ENCODE data around the gene RBBP8NL. TPM values are rescaled to one million over a fixed set of nuclear protein-coding genes. Genes with fewer than 3 reads are reported as not detected.
A peak's percentile ranks its signal among the peaks of the same experiment; 100 is the strongest.

RBBP8NL gene
- total and polyA plus RNA-seq, 5 donors from 2014 or later = not detected

DNA sequence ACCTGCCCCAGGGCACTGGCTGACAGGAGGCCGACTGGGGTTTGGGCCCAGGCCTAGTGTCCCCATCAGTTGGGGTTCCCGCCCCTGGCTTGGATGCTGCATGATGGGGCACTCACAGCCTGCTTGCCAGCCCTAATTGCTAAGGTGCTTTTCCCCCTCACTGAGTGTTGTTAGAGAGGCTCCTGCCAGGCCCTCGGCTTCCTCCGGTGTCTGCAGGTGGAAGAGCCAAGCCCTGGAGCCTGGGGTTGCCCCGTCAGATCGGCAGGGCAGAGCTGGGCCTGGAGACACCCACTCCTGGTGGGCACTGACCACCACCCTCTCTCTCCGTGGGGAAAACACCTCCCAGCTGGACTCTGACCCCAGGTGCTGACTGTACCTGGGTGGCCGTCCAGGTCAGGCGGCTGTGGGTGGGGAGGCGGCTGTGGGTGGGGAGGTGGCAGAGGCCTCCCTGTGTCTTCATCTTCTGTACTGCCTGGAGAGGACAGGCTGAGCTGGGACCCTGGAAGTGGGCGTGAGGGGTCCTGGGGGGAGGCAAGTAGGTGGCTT, 14.2 kb downstream of the RBBP8NL start:
- peaks cover 9% of the 10 kb centered on the region for H3K4me1 ChIP-seq (ENCODE audit: control insufficient read depth, insufficient read depth, low read length, poor library complexity, severe bottlenecking)
- no peaks in the 10 kb centered on the region for H3K36me3 ChIP-seq (ENCODE audit: control insufficient read depth, insufficient read depth, low read length)
- DNase-seq (no peak), ATAC-seq (ENCODE audit: low read depth in 2 of 2) (no peak)
- Mint-ChIP-seq H3K36me3 (no peaks in the 10 kb centered on the region), H3K9me3 (no peaks in the 10 kb centered on the region), H3K27ac (no peak overlapping the region), H3K4me1 (peaks cover 0 to 11% (median 0%) of the 10 kb centered on the region in 4 donors), H3K4me3 (no peak overlapping the region), H3K27me3 (no peaks in the 10 kb centered on the region)
- H3K4me3 ChIP-seq (ENCODE audit: low read depth, low read length) = no peak overlapping the region
- no peak overlapping the region for H3K27ac ChIP-seq (ENCODE audit: insufficient read depth, low read length, poor library complexity, severe bottlenecking)
- no peaks in the 10 kb centered on the region for H3K9me3 ChIP-seq (ENCODE audit: control insufficient read depth in 2 of 2, low read length in 2 of 2)
- H3K27me3 ChIP-seq (ENCODE audit: control insufficient read depth, insufficient read depth, low read length) = no peaks in the 10 kb centered on the region

DNA sequence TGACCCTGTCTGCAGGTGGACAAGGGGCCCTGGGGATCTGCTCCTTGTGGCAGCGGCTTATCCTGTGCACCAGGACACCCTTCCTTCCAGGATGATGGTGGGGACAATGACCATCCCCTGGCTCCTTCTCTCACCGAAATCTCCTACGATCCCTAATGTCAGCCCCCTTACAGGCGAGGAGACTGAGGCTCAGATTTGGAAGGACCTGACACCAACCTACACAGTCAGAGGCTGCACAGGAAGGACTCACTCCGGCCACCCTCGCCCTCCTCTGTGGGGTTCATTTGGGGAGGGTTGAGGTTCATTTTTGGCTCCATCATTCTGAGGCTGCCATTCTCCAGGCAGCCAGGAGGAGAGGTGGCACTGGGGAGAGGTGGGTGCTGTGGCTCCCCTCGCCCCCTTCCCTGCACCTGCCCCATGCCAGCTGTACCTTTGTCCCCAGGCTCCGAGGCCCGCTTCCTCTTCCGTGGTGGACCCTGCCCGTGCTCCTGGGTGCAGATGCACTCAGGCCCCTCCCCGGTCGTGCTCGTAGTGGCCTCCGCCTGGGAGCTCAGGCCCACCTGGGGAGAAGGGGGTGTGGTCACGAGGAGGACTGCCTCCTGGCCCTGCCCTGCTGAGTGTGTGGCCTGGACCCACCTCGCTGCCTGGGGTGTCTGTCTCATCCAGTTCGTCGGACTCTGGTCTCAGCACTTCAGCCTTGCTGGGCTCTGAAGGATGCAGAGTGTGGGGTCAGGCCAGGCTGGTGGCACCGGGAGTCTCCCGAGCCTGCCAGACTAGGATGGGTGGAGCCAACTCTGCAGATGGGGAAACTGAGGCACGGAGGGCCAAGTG, 14.9 kb downstream of the RBBP8NL start:
- ATAC-seq (ENCODE audit: low read depth in 2 of 2) (no peak), DNase-seq (no peak)
- no peak overlapping the region for H3K4me3 ChIP-seq (ENCODE audit: low read depth, low read length)
- peaks cover 16% of the 10 kb centered on the region for H3K4me1 ChIP-seq (ENCODE audit: control insufficient read depth, insufficient read depth, low read length, poor library complexity, severe bottlenecking)
- no peaks in the 10 kb centered on the region for H3K36me3 Mint-ChIP-seq
- H3K36me3 ChIP-seq (ENCODE audit: control insufficient read depth, insufficient read depth, low read length) = no peaks in the 10 kb centered on the region
- no peaks in the 10 kb centered on the region for H3K9me3 Mint-ChIP-seq
- H3K27ac ChIP-seq (ENCODE audit: insufficient read depth, low read length, poor library complexity, severe bottlenecking) = no peak overlapping the region
- H3K9me3 ChIP-seq (ENCODE audit: control insufficient read depth in 2 of 2, low read length in 2 of 2) = no peaks in the 10 kb centered on the region
- H3K27me3 ChIP-seq (ENCODE audit: control insufficient read depth, insufficient read depth, low read length) = no peaks in the 10 kb centered on the region
- peaks cover 0 to 17% (median 0%) of the 10 kb centered on the region in 4 donors for H3K4me1 Mint-ChIP-seq
- H3K27me3 Mint-ChIP-seq = no peaks in the 10 kb centered on the region
- no peak overlapping the region for H3K4me3 Mint-ChIP-seq
- H3K27ac Mint-ChIP-seq = no peak overlapping the region

DNA sequence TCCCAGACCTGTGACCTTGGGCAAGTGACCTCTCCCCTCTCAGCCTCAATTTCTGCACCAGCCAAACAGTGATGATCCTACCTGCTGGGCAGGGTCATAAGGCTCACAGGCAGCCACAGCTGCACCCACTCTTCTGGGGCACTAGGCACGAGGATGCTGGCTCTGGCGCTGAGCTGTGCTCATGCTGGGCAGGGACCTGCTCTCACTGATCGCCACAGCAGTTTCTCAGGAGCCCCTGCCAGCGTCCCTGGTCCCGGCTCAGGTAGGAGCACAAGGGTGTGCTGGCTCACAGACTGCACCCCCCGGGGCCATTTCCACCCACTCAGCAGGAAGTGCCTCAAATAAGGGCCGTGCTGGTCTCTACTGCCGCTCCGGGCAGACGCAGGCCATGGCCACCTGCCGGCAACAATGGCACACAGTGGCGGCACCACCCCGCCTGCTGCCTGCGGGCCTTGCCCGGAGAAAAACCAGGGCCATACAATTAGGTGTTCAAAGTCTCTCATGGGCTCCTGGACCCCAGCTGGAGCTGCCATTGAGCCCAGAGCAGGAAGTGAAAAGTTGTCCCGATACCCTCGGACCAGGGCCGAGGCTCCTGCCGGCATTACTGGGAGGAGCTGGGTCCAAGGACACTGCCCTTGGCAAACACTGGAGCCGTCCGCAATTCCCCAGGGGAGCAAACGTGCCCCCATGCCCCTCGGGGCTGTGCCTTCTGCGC, 15.7 kb downstream of the RBBP8NL start:
- no peak overlapping the region for H3K4me3 ChIP-seq (ENCODE audit: low read depth, low read length)
- no peaks in the 10 kb centered on the region for H3K9me3 ChIP-seq (ENCODE audit: control insufficient read depth in 2 of 2, low read length in 2 of 2)
- H3K27me3 ChIP-seq (ENCODE audit: control insufficient read depth, insufficient read depth, low read length) = no peaks in the 10 kb centered on the region
- ATAC-seq (ENCODE audit: low read depth in 2 of 2) (no peak), DNase-seq (no peak)
- peak overlapping the region in 1 of 4 donors; percentile 35 for H3K4me3 Mint-ChIP-seq
- H3K4me1 Mint-ChIP-seq = peaks cover 0 to 17% (median 0%) of the 10 kb centered on the region in 4 donors
- H3K27ac ChIP-seq (ENCODE audit: insufficient read depth, low read length, poor library complexity, severe bottlenecking) = no peak overlapping the region
- no peaks in the 10 kb centered on the region for H3K27me3 Mint-ChIP-seq
- no peaks in the 10 kb centered on the region for H3K36me3 Mint-ChIP-seq
- H3K27ac Mint-ChIP-seq = no peak overlapping the region
- H3K36me3 ChIP-seq (ENCODE audit: control insufficient read depth, insufficient read depth, low read length) = no peaks in the 10 kb centered on the region
- H3K4me1 ChIP-seq (ENCODE audit: control insufficient read depth, insufficient read depth, low read length, poor library complexity, severe bottlenecking) = peaks cover 19% of the 10 kb centered on the region
- H3K9me3 Mint-ChIP-seq = no peaks in the 10 kb centered on the region

DNA sequence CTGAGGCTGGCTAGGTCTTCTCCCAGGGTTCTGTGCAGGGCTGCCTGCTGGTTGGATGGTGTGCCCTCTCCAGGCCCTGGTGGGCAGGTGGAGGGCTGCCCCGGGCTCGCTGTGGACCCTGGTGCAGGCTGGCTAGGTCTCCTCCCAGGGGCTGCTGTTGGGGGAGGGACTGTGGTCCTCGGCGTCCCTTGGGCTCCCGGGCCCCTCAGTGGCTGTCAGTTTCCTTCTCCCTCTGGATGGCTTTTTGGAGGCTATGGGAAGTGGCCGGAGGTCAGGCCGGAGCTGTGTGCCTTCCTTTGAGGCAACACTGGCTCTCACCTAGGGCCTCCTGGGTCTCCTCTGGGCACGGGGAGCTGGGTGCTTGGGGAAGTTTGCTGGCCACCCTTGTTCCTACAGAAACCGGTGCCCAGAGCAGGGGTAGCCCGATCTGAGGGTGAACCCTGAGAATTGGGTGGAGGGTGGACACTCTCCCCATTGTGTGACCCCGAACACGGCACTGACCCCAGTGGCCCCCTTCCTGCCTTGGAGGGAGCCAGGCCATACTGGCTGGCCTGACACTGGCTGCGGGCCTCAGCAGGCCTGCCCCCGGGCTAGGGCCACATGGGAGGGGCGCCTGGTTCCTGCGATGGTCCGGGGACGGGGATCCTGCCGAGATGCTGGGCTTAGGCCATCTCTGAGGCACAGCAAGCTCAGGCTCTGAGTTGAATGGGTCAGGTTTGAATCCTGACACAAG, 16.4 kb downstream of the RBBP8NL start:
- H3K36me3 ChIP-seq (ENCODE audit: control insufficient read depth, insufficient read depth, low read length) = no peaks in the 10 kb centered on the region
- no peak overlapping the region for H3K4me3 Mint-ChIP-seq

DNA sequence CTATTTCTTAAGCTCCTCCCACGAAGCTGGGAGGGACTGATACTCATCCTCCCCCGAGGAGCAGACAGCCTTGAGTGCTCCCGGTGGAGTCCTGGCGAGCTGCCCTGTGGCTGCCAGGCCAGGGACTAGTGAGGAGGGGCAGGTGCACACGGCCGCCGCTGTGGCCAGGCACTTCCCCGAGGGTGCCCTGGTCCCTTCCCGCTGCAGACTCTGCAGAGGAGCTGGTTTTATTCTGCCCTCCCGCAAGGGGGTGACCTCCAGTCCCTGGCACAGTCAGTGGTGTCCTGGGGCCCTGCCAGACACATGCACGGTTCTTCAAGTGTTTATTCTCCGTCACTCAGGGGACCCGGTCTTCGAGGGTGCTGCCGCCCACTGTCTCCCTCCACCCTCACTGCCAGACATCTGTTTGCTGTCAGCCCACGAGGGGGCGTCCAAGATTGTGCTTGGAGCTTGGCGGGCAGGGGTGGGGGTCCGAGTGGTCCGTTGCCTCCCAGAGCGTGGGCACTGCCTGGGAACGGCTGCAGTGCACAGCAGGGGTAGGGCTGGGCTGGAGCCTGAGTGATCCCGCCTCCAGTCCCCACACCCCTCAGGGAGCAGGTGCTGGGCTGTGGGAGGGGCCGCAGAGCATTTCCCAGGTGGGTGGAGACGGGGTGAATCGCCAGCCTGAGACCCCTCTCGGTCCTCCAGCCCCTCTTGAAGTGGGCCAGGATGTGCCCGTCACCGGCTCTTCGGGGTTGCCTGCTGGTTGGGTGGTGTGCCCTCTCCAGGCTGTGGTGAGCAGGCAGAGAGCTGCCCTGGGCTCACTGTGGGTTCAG, 17.2 kb downstream of the RBBP8NL start:
- Mint-ChIP-seq H3K27ac (peak overlapping the region in 1 of 3 donors; percentile 48), H3K4me1 (peaks cover 0 to 29% (median 9%) of the 10 kb centered on the region in 4 donors), H3K36me3 (no peaks in the 10 kb centered on the region), H3K9me3 (peaks cover 0 to 2% (median 0%) of the 10 kb centered on the region in 7 donors), H3K27me3 (no peaks in the 10 kb centered on the region), H3K4me3 (peak overlapping the region in 2 of 4 donors; percentile 54 to 64)
- DNase-seq = peak in 1 of 3 donors; percentile 28
- H3K36me3 ChIP-seq (ENCODE audit: control insufficient read depth, insufficient read depth, low read length) = no peaks in the 10 kb centered on the region
- H3K27ac ChIP-seq (ENCODE audit: insufficient read depth, low read length, poor library complexity, severe bottlenecking) = no peak overlapping the region
- H3K4me3 ChIP-seq (ENCODE audit: low read depth, low read length) = no peak overlapping the region
- H3K9me3 ChIP-seq (ENCODE audit: control insufficient read depth in 2 of 2, low read length in 2 of 2) = no peaks in the 10 kb centered on the region
- no peak for ATAC-seq (ENCODE audit: low read depth in 2 of 2)
- H3K4me1 ChIP-seq (ENCODE audit: control insufficient read depth, insufficient read depth, low read length, poor library complexity, severe bottlenecking) = peaks cover 34% of the 10 kb centered on the region
- H3K27me3 ChIP-seq (ENCODE audit: control insufficient read depth, insufficient read depth, low read length) = no peaks in the 10 kb centered on the region

More for the DNA sequence above, 16.4 kb downstream of the RBBP8NL start:
- H3K9me3 Mint-ChIP-seq = peaks cover 0 to 1% (median 0%) of the 10 kb centered on the region in 7 donors
- DNase-seq = no peak
- H3K27ac ChIP-seq (ENCODE audit: insufficient read depth, low read length, poor library complexity, severe bottlenecking) = no peak overlapping the region
- H3K27ac Mint-ChIP-seq = no peak overlapping the region
- peaks cover 26% of the 10 kb centered on the region for H3K4me1 ChIP-seq (ENCODE audit: control insufficient read depth, insufficient read depth, low read length, poor library complexity, severe bottlenecking)
- no peak overlapping the region for H3K4me3 ChIP-seq (ENCODE audit: low read depth, low read length)
- no peaks in the 10 kb centered on the region for H3K27me3 ChIP-seq (ENCODE audit: control insufficient read depth, insufficient read depth, low read length)
- ATAC-seq (ENCODE audit: low read depth in 2 of 2) = no peak
- H3K27me3 Mint-ChIP-seq = no peaks in the 10 kb centered on the region
- H3K4me1 Mint-ChIP-seq = peaks cover 0 to 21% (median 4%) of the 10 kb centered on the region in 4 donors
- no peaks in the 10 kb centered on the region for H3K9me3 ChIP-seq (ENCODE audit: control insufficient read depth in 2 of 2, low read length in 2 of 2)
- no peaks in the 10 kb centered on the region for H3K36me3 Mint-ChIP-seq

DNA sequence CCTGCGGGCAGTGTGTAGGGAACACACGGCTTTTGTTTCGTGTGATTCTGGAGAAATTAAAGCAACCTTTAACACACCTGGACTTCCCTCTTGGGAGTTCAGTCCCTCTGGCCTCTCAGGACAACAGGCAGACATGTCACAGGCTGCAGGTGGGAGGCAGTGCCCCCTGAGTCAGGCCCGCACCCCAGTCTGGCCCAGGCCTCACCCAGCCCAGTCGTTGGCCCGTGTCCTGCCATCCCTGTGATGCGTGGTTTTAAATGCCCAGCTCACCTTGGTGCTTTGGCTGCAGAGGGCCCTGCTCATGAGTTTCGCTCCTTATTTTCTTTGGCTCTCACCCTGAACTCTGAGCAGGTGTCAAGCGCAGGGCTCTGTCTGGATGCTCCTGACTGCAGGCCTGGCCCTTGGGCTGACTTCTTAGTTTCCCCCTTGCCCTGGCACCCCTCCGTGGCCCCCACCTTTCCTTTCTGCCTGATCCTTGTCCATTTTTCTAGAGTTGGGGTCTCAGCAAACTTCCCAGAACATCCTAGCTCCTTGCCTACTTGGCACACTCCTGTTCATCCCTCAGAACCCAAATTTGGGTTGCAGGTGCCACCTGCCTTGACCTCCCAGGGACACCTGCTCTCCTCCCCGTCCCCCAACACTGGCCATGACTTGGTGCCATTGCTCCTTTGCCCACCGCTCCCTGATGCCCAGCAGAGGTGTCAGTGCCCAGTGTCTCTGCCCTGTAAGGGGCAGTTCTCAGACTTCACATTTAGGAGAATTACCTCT, 18.1 kb downstream of the RBBP8NL start:
- H3K27me3 ChIP-seq (ENCODE audit: control insufficient read depth, insufficient read depth, low read length) = no peaks in the 10 kb centered on the region
- H3K36me3 ChIP-seq (ENCODE audit: control insufficient read depth, insufficient read depth, low read length) = no peaks in the 10 kb centered on the region
- Mint-ChIP-seq H3K27ac (no peak overlapping the region), H3K4me1 (peaks cover 0 to 33% (median 10%) of the 10 kb centered on the region in 4 donors), H3K27me3 (no peaks in the 10 kb centered on the region), H3K36me3 (no peaks in the 10 kb centered on the region), H3K9me3 (peaks cover 0 to 2% (median 0%) of the 10 kb centered on the region in 7 donors), H3K4me3 (peak overlapping the region in 3 of 4 donors; percentile 44 to 64 (median 54))
- H3K4me1 ChIP-seq (ENCODE audit: control insufficient read depth, insufficient read depth, low read length, poor library complexity, severe bottlenecking) = peaks cover 37% of the 10 kb centered on the region
- no peak for ATAC-seq (ENCODE audit: low read depth in 2 of 2)
- H3K9me3 ChIP-seq (ENCODE audit: control insufficient read depth in 2 of 2, low read length in 2 of 2) = no peaks in the 10 kb centered on the region
- no peak for DNase-seq
- H3K4me3 ChIP-seq (ENCODE audit: low read depth, low read length) = no peak overlapping the region
- H3K27ac ChIP-seq (ENCODE audit: insufficient read depth, low read length, poor library complexity, severe bottlenecking) = no peak overlapping the region
